Stimulated activated CD8-positive, alpha-beta memory T cell treated with anti-CD3 and anti-CD28 coated beads, Interleukin-4, amount 100 ng/mL, for 24 hours (primary cell): ENCODE data around the gene ACOXL.
"Not testable (repeated sequence)": the region's sequence is repeated elsewhere in the genome, so short reads cannot be mapped to it uniquely, and the experiment has no call there.

ENCODE experiments used
- DNase-seq: peaks from one replicate; pipeline ENCODE4 v3.0.0-alpha.2; 2020; ENCODE audit warnings: low read depth

Gene ACOXL

DNA sequence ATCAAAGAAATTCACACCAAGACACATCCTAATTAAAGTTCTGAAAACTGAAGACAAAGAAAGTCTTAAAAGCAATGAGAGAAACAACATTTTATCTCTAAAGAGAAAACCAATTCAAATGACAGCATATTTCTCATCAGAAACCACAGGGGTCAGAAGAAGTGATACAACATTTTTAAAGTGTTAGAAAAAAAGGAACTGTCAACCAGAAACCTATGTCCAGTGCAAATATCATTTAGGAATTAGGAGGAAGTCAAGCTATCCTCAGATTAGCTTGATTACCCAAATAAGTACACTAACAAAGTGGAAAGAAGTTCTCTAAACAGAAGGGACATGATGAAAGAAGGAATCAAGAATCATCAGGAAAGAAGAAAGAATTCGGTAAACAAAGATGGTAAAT, 328.8 kb downstream of the ACOXL start:
- DNase-seq, result no peak

DNA sequence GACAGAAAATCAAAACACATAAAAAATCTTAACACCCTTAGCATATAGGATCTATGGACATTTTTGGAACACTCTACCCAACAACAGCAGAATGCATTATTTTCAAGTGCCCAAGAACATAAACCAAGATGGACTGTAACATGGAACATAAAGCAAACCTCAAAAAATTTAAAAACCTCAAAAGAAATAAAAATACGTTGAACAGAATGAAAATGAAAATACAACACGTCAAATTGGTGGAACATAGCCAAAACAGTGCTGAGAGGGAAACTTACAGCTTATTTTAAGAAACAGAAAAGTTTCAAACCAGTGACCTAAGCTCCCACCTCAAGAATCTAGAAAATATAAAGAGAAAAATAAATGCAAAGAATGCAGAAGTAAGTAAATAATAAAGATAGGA, 330.0 kb downstream of the ACOXL start:
- no peak for DNase-seq

DNA sequence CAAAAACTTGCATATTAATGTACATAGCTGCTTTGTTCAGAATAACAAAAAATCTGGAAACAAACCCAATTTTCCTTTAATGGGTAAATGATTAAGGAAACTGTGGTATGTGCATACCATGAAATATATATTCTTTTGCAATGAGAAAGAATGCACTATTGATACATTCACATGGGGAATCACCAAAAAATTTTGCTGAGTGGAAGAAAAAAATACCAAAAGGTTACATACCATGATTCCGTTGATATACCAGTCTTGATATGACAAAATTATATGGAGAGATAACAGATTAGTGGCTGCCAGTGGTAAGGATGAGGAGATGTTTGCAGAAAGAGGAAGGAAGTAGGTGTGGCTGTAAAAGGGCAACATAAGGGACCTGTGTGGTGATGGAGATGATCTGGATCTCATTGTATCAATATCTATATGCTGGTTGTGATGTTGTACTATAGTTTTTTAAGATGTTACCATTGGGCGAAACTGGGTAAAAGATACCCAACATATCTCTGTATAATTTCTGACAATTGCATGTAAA, 333.8 kb downstream of the ACOXL start:
- no peak for DNase-seq

DNA sequence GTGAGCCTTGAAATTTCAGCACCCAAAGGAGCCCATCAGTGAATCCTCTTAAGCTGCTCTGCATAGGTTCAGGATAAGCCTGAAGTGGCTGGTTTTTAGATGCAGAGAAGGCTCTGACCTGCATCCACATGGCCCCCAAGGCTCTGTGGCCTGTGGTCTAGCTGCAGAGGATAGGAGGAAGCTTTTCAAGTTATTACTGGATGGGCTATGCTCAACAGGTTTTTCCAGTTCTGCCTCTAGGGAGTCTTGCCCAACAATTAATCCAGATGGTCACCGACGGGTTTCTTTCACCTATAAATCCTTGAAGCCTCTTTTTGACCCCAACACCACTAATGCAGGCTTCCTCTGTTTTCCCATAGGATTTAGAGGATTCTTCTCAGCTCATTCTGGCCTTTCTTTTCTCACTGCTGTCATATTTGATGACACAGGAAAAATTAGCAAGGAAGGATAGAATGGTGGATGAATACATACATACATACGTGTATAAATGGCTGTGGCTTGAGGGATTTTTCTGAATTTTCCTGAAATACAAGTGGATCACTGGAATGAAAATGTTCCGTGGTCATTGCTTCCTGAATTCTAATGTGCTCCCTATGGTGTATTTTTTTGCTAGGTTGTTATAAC, 336.2 kb downstream of the ACOXL start:
- no peak for DNase-seq

DNA sequence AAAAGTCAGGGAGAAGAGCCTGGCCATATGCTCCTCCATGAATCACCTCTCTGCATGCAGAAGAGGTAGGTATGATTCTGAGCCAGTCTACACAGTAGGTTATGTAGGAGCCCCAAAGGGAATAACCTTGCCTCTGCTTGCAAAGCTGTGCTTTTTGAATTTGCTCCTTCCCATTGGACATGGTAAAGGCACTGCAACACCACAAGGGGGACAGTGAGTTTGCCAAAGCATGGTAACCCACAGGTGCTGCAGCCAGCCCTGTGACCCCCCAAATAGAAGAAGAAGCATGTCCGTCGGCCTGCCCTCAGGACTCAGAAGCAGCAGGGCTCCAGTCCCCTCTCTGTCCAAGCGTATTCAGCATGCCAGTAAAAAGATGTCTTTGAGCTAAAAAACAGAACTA, 337.3 kb downstream of the ACOXL start:
- no peak for DNase-seq

DNA sequence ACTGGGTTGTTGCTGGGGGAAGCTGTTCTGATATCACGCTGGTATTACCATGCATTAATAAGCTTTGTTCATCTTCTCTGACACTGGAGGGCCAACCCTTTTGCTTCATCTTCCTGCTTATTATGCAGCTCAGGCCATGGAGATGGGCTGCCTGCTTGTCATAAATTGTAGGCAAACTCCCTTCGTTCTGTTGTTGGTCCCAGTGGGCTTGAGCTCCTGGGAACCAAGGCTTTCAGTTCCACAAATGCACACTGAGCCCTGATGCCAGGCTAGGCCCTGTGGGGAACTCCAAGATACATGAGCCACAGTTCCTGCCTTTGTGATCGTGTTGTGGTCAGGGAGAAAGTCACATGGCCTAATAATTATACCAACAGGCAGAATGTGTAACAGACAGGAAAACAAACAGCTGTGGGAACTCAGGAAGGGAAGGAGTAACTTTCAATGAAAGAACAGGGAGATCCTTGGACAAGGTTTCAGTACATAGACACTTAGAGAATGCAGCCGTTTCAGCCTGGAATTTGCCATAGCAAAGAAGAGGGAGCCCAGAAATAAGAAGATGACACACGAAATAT, 339.3 kb downstream of the ACOXL start:
- DNase-seq, result no peak

DNA sequence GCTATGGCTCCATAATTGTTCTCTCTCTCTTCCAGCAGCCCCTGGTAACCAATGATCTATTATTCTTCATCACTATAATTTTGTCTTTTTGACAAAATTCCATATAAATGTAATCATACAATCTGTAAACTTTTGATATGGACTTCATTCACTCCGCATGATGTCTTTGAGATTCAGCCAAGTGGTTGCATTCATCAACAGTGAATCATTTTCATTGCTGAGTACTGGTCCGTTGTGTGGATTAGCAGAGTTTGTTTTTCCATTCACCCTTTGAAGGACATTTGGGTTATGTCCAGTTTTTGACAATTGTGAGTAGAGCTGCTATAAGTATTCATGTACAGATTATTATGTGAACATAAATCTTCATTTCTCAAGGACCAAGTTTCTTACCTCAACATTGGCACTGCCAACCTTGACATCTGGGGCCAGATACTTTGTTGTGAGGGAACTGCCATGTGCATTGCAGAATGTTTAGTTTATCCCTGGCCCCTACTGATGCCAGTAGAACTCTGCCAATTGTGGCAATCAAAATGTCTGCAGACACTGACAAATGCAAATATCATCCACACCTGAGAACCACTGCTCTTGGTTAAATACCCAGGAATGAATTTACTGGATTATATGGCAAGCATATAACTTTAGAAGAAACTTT, 340.0 kb downstream of the ACOXL start:
- DNase-seq, result no peak

DNA sequence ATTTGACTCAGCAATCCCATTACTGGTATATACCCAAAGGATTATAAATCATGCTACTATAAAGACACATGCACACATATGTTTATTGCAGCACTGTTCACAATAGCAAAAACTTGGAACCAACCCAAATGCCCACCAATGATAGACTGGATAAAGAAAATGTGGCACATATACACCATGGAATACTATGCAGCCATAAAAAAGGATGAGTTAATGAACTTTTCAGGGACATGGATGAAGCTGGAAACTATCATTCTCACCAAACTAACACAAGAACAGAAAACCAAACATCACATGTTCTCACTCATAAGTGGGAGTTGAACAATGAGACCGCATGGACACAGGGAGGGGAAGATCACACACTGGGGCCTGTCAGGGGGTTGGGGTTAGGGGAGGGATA, 350.3 kb downstream of the ACOXL start:
- not testable (repeated sequence) for DNase-seq

DNA sequence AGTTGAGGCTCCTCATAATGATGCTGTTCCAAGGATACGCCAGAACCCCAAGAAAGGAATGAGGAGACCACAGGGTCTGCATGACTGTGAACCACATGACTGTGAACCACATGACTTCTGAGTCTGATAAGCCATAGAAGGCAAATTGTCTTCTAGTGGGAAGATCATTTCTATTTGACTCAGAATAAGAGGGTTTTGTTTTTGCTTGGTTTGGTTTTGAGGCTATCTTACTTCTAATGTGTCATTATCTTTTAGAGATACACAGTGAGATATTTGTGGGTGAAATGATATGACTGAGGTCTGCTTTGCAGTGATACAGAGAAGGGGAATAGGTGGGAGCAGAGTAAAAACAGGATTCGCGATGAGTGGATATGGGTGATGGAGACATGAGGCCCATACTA, 359.4 kb downstream of the ACOXL start:
- DNase-seq, result no peak

DNA sequence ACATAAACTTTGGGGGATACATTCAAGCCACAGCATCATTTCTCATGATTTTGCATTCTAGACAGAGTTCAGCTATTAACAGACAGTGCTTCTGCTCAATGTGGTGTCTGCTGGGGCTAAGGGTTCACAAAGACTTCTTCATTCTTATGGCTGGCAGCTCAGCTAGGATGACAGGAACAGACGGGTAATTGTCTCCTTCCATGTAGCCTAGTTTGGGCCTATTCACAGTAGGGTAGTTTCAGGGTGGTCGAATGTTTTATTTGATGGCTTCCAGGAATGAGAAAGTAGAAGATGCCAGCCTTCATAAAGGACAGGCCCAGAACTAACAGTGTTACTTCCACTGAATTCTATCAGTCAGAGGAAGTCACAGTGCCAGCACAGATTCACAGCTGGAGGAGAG, 362.3 kb downstream of the ACOXL start:
- no peak for DNase-seq

DNA sequence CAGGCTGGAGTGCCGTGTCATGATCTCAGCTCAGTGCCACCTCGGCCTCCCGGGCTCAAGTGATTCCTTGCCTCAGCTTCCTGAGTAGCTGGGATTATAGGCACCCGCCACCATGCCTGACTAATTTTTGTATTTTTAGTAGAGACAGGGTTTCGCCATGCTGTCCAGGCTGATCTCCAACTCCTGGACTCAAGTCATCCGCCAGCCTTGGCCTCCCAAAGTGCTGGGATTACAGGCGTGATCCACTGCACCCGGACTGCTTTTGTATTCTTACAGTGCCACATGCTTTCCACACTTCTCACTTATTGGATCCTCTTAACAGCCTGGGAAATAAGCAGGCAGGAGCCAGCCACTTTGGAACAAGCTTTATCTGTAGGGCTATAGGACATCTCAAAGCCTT, 363.1 kb downstream of the ACOXL start:
- DNase-seq, result no peak

DNA sequence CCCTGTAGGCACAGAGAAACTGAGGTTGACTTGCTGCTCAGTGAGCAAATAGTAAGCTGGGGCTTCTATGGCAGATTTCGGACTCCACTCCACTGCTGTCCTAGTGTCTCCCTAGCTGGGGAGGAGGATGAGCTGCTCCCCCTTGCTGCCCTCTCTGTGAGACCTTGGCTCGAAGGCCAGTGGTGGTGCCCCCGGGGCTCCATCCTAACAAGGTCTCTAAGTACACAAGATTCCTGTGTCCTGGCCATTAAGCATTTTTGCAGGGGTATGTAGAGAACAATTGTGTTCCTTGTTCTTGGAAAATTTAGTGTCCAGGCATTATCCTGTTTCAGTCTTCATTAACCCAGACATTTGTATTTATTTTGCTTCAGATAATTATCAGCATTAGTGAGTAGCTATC, 367.0 kb downstream of the ACOXL start:
- no peak for DNase-seq

DNA sequence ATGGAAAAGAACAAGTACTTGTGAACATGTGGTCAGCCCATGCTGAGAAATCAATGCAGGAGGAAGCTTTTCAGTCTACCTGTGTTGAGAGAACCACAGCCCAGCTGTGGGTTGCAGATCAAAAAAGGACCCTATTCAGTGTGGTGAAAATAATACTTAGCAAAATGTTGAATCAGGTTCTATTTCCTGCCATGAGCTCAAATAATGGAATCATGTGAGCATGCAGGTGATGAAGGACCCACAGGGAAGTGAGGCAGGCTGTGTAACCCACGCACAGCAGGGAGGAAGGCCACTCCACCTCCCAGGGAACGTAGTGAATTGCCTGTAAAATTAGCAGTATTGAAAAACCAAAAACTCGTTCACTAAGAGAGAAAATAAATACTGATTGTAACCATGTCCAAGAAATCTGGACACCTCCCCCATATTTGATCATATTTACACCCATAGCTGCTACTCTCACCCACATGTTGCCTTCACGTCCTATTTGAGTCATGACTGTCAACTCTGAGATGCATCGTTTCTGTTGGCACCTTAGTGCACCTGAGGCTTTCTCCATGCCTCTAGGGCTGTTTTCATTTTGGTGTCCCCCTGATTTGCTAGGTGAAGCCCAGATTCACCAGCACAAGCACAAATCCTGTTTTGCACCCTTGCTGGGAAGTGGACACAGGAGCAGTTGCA, 367.9 kb downstream of the ACOXL start:
- DNase-seq, result no peak

DNA sequence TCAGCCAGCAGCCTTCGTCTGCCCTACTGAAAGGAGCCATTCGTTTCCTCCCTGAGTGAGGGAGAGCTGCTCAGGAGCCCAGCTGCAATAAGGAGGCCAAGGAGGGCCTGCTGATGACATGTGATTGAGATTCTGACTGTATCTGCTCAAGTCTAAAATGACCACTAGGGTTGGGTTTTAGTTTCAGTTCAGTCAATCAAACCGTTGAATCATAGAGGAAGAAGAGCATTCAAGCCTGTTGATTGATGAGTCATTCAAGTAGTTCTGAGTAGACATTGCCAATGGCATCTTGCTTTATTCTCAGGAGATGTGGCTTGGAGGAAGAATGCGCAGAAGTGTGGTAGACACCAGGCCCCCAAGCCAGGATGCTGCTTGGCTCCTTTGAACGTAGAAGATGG, 368.4 kb downstream of the ACOXL start:
- no peak for DNase-seq

DNA sequence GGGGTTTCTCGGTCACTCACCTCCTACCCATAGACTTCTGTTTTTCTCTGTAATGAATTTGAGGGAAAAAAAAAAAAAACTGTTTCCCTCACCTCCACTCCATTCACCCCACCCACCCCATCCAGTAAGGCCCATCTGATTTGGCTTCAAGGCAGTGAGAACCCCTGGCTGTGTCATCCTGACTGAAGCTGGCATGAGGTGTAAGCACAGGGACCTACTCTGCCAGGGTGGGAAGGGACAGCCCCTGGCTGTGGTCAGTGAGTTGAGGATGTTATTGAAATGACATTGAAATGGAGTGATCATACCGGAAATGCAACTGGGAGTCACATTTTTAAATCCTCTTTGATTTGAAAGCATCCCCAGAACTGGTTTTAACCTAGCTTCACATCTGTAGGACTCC, 369.2 kb downstream of the ACOXL start:
- DNase-seq, result no peak

DNA sequence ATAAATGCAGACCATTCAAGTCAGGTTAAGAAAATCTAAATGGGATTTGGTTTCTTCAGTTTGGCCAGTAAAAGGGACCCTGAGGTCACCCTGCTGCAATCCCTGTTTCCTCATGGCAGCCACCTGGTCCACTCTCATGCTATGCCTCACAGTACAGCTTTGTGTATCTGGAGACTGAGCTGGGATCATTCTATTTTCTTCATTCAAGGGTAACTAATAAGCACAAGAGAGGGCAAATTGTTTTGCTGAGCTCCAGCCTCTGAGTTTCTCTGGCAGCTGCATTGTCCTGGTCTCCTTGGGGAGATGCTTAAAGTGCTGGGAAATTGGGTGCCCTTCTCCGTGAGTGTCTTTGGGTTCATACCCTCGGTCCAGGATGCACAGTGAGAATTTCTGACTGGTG, 369.8 kb downstream of the ACOXL start:
- DNase-seq, result no peak

DNA sequence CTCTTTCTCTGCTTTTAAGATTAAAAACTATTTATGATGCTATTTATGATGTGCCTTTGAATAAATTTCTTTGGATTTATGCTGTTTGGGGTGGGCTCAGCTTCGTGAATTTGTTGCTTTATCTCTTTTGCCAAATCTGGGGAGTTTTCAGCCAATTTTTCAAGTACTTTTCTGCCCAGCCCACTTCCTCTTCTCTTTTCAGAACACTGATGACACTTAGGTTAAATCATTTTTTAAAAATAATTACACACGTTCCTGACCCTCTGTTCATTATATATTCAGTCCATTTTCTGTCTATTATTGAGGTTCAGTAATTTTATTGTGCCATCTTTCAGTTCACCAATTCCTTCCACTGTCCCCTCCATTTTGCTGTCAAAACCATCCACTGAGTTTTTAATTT, 373.6 kb downstream of the ACOXL start:
- DNase-seq, result no peak

DNA sequence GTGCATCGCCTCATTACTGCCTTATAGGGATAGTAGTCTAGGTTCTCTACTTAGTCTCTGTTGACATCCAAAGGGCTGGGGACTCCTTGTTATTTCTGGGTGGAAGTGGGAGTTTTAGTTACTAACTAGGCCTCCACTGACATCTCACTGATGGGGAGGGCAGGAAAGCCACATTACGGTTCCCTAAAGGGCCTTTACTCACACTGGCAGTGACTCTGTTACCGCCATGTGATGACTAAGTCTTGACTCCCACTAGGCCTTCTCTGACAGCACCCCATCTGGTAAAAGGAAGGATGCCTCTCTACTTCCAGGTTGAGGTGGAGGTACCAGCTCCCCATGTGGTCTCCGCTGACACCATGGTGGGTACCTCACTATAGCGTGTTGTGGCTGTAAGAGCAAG, 374.3 kb downstream of the ACOXL start:
- no peak for DNase-seq

DNA sequence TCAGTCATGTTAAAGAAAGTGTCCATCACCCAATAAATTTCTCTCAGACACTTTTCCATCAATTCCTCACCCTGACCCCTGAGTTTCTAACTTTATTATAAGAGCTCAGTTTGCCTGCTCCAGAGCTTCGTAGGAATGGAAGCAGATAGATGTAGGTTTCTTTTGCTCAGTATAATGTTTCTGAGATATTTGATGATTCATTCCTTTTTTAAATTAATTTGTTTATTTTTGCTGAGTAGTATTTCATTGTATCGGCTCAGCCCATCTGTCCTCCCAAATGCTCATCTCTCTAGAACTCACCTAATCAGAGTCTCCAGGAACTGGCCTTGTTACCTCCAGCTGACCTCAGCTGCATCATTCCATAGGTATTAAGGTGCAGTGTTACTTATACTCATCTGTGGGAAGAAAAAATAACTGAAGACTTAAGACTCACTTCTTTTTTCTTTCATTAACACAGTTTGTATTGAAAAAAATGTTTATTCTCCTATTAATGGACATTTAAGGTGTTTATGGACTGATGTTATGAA, 376.4 kb downstream of the ACOXL start:
- no peak for DNase-seq

DNA sequence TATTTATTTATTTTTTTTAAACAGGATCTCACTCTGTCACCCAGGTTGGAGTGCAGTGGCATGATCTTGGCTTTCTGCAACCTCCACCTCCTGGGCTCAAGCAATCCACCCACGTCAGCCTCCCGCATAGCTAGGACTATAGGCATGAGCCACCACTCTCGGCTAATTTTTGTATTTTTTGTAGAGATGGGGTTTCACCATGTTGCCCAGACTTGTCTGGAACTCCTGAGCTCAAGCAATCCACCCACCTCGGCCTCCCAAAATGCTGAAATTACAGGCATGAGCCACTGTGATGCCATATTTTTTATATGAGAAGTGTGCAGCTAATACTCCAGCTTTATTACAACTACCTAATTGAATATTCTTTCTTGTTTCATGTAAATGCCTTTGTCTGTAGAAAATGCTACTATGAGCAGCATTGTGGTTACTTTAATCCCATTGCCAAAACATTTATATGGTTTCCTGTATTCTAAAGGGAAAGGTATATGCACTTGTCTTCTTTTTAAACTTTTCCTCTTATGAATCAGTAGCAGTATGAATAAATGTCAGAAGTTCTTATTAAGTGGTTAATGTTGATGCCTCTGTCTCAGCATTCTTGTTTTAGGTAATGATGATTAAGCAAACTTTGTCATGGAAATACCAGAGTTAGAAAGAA, 378.9 kb downstream of the ACOXL start:
- no peak for DNase-seq

DNA sequence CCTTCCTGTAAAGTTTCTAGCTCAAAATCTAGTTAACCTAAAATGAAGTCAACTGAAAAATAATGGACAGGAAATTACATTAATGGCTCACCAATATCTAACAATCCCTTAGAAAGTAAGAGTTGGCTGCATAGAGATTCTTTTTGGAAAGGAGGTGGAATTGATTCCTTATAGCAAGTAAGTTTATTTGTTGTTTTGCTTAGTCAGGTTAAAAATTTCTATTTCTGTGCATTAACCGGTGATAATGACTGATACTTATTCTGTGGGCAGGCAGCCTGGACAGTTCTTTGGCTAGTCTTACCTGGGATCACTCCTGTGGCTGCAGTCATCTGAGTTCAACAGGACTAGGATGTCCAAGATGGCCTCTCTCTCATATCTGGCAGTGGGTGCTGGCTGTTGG, 381.5 kb downstream of the ACOXL start:
- DNase-seq, result no peak

DNA sequence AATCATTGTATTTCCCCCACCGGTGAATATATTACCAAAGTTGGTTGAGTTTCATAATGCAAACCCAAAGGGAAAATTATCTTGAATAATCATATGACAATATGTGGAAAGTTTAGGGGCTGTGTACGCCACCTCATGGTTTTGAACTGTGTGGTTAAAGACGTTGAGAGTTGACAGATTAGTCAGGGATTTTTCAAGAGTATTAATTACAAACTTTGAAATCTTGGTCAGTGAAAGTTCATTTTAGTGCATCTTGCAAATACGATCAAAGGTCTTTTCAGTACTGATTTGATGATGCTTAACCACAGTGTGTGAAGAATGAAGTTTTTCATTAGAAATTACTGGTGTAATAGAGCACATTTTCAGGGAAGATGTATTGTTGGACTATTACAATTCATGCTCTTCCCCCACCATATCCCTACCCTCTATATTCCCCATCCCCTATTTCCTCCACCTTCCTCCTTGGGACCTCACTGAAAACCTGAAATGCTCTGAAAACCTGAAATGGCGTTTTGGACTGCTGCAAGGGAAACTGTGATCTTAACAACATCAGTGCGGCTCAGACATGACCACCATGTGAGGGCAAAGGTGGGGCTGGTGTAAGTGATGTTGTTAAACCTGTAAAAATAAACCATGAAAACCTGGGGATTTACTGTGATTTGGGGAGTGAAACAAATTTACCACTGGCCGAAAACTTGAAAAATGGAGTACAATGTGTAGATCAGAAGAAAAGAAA, 383.8 kb downstream of the ACOXL start:
- DNase-seq, result no peak
